HG03039 (cell line): Measurements from ENCODE around the gene RMND1.
"Not testable (repeated sequence)": the region's sequence is repeated elsewhere in the genome, so short reads cannot be mapped to it uniquely, and the experiment has no call there.

Source experiments
- ATAC-seq: cut with Tn5 transposase; IDR thresholded peaks from one replicate; pipeline ENCODE4 v1.9.1; 2021; ENCODE audit warnings: mild to moderate bottlenecking, moderate library complexity; ENCODE audit not compliant: unreplicated experiment

RMND1 gene

GRCh38 chr6:151388997-151389617, 62.8 kb downstream of the RMND1 start:
- no peak for ATAC-seq

GRCh38 chr6:151388236-151388635, 63.7 kb downstream of the RMND1 start:
- ATAC-seq = no peak

- ATAC-seq = no peak
Observed at GRCh38 chr6:151387175-151387970, 64.6 kb downstream of the RMND1 start.

GRCh38 chr6:151385177-151385576, 66.7 kb downstream of the RMND1 start:
- no peak for ATAC-seq

- no peak for ATAC-seq
Observed at GRCh38 chr6:151384151-151384550, 67.8 kb downstream of the RMND1 start.

GRCh38 chr6:151382631-151383030, 69.3 kb downstream of the RMND1 start:
- not testable (repeated sequence) for ATAC-seq

GRCh38 chr6:151381722-151382121, 70.2 kb downstream of the RMND1 start:
- no peak for ATAC-seq

GRCh38 chr6:151380848-151381205, 71.1 kb downstream of the RMND1 start:
- no peak for ATAC-seq

GRCh38 chr6:151379933-151380847, 71.7 kb downstream of the RMND1 start:
- peak; percentile 57 for ATAC-seq

GRCh38 chr6:151377095-151377494, 74.8 kb downstream of the RMND1 start:
- ATAC-seq = no peak

- ATAC-seq = no peak
Observed at GRCh38 chr6:151376440-151376839, 75.5 kb downstream of the RMND1 start.

- ATAC-seq = no peak
Observed at GRCh38 chr6:151375833-151376232, 76.1 kb downstream of the RMND1 start.

- no peak for ATAC-seq
Observed at GRCh38 chr6:151374036-151374683, 77.8 kb downstream of the RMND1 start.

- no peak for ATAC-seq
Observed at GRCh38 chr6:151372164-151372563, 79.8 kb downstream of the RMND1 start.

- ATAC-seq = no peak
Observed at GRCh38 chr6:151370509-151371078, 81.3 kb downstream of the RMND1 start.

- no peak for ATAC-seq
Observed at GRCh38 chr6:151365233-151365632, 86.7 kb downstream of the RMND1 start.

- ATAC-seq = no peak
Observed at GRCh38 chr6:151359486-151359885, 92.4 kb downstream of the RMND1 start.

- no peak for ATAC-seq
Observed at GRCh38 chr6:151358475-151358874, 93.5 kb downstream of the RMND1 start.

GRCh38 chr6:151357758-151358436, 94.0 kb downstream of the RMND1 start:
- ATAC-seq = no peak

- not testable (repeated sequence) for ATAC-seq
Observed at GRCh38 chr6:151356983-151357382, 94.9 kb downstream of the RMND1 start.
